ENCODE data around the gene DEUP1. TPM values are rescaled to one million over a fixed set of nuclear protein-coding genes. Genes with fewer than 3 reads are reported as not detected.

Gene DEUP1
- total and polyA plus RNA-seq, 4 donors: 0.39 to 2.4 (median 1.2) TPM

Other genes with a start within 250 kb of the DEUP1 start
- 10 to 100 TPM; 19.3 to 22.1 TPM for gene SLC36A4, start 132.8 kb upstream of the DEUP1 start, total RNA-seq
- 10 to 100 TPM in 1 of 2 donors, 1 to 10 TPM in 1; 4.7 to 14.6 TPM for gene SLC36A4, start 132.8 kb upstream of the DEUP1 start, polyA plus RNA-seq
- 10 to 100 TPM; 27.0 to 45.2 TPM for gene SMCO4, start 212.6 kb downstream of the DEUP1 start, total RNA-seq
- gene SMCO4, start 212.6 kb downstream of the DEUP1 start, polyA plus RNA-seq: 100 to 1,000 TPM in 1 of 2 donors, 10 to 100 TPM in 1; 41.9 to 132 TPM

Measured in lung (tissue), 4 donors.